HEK293 (cell line): Measurements from ENCODE around the gene LDLRAD4.

Source experiments
- CTCF ChIP-seq: fragments of 450-650 bp; formaldehyde crosslinking; IDR thresholded peaks from 2 replicates; pipeline ENCODE4 v1.5.1; 2016; ENCODE audit warnings: missing biosample characterization, missing genetic modification characterization
- REST ChIP-seq: fragments of 450-650 bp; formaldehyde crosslinking; IDR thresholded peaks from 2 replicates; pipeline ENCODE4 v1.5.1; 2016; ENCODE audit warnings: missing biosample characterization, missing genetic modification characterization
- YY1 ChIP-seq: fragments of 450-650 bp; formaldehyde crosslinking; IDR thresholded peaks from 2 replicates; pipeline ENCODE4 v1.5.1; 2018; ENCODE audit warnings: missing biosample characterization, missing genetic modification characterization
- ZNF112 ChIP-seq: fragments of 450-650 bp; formaldehyde crosslinking; IDR thresholded peaks from 2 replicates; pipeline ENCODE4 v1.5.0; 2017; ENCODE audit warnings: missing biosample characterization, missing genetic modification characterization

GRCh38 chr18:13392029-13392750 is 173.6 kb downstream of the LDLRAD4 start:
- TF ChIP-seq REST (tag by site-specific recombination), result no peak
- no peak for TF ChIP-seq YY1 (tag by site-specific recombination)
- TF ChIP-seq CTCF, result no peak
- TF ChIP-seq ZNF112 (tag by site-specific recombination), result no peak
